Upper lobe of left lung (tissue), 4 donors: Measurements from ENCODE around the gene IFITM5.

Experiments
- POLR2A ChIP-seq, 4 donors: fragments of 450-650 bp; IDR thresholded peaks; one replicate each; pipeline ENCODE4 v1.5.1; 2016 to 2017; ENCODE audit warnings: antibody characterized with exemption in 4 of 4, mild to moderate bottlenecking in 2 of 4
- POLR2AphosphoS5 ChIP-seq, 2 donors: sonication (generic); formaldehyde crosslinking; IDR thresholded peaks; one replicate each; pipeline ENCODE4 v1.5.1; 2017; ENCODE audit warnings: antibody characterized with exemption in 2 of 2

DNA sequence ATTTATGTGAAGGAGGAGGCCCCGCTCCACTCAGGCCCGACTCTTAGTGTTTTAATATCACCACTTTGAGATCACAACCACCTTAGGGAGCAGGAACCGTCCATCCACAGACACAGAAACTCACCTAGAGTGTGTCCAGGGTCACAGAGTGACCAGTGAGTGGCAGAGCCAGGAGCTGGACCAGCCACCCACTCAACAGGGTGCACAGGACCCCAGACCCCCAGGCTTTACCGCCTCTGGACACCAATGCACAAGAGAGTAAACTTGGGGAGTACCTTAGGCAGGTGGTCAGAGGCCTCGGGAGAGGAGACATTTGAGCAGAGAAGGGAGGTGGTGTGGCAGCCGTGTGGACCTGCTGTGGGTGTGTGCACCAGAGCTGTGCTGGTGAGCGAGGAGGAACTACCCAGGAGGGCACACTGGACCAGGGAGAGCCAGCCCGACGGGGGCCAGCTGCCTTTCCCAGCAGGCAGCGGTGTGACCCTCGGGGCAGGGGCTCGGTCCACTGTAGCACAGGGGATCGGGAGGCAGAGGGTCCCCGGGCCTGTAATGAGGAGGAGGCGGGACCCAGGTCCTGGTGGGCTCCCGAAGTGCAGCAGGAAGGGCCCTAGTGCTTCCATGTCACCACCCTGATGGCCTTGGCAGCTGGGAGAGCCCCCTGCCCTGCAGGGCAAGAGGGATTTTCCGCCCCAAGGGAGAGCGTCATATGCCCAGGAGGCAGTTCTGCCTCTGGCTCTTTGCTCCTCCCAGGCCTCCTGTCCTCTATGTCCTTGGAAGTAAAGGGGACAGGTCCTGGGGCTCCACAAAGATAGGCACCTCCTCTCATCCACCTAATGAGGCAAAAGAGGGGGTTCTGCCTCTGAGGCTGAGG, 28.6 kb downstream of the IFITM5 start:
- TF ChIP-seq POLR2A (IDR thresholded peaks at IDR 0.05): peak in 1 of 4 donors; percentile 6
- no peak for TF ChIP-seq POLR2AphosphoS5 (IDR thresholded peaks at IDR 0.05)
